Parathyroid adenoma (tissue), 2 donors: ENCODE results near the gene GSTA5.
"Not testable (repeated sequence)": the region's sequence is repeated elsewhere in the genome, so short reads cannot be mapped to it uniquely, and the experiment has no call there.

Source experiments
- H2AFZ ChIP-seq: fragments of 300-600 bp; sonication (generic); one replicate; pipeline ENCODE4 v1.7.0; 2017; ENCODE audit warnings: antibody characterized with exemption, mild to moderate bottlenecking
- H3K27ac ChIP-seq: fragments of 300-600 bp; sonication (generic); one replicate; pipeline ENCODE4 v1.7.0; 2017
- H3K27me3 ChIP-seq: fragments of 300-600 bp; sonication (generic); one replicate; pipeline ENCODE4 v1.7.0; 2017; ENCODE audit warnings: low read length; ENCODE audit not compliant: control insufficient read depth, insufficient read depth
- H3K36me3 ChIP-seq: fragments of 300-600 bp; sonication (generic); one replicate; pipeline ENCODE4 v1.7.0; 2017; ENCODE audit warnings: low read length; ENCODE audit not compliant: control insufficient read depth, insufficient read depth
- H3K4me1 ChIP-seq: fragments of 300-600 bp; sonication (generic); one replicate; pipeline ENCODE4 v1.7.0; 2017; ENCODE audit warnings: control low read depth
- H3K4me2 ChIP-seq: fragments of 300-600 bp; sonication (generic); one replicate; pipeline ENCODE4 v1.7.0; 2017; ENCODE audit warnings: low read length
- H3K4me3 ChIP-seq: fragments of 300-600 bp; sonication (generic); one replicate; pipeline ENCODE4 v1.7.0; 2017; ENCODE audit warnings: low read depth, low read length
- H3K79me2 ChIP-seq: fragments of 300-600 bp; sonication (generic); one replicate; pipeline ENCODE4 v1.7.0; 2017; ENCODE audit warnings: control low read depth
- H3K9ac ChIP-seq: fragments of 300-600 bp; sonication (generic); one replicate; pipeline ENCODE4 v1.7.0; 2017; ENCODE audit warnings: mild to moderate bottlenecking
- H3K9me3 ChIP-seq: fragments of 300-600 bp; sonication (generic); one replicate; pipeline ENCODE4 v1.7.0; 2017; ENCODE audit warnings: low read length; ENCODE audit not compliant: control insufficient read depth
- TF ChIP-seq, protein P1 (sequence below): fragments of 300-600 bp; sonication (generic); IDR thresholded peaks from one replicate; pipeline ENCODE4 v1.7.0; 2017; ENCODE audit warnings: antibody characterized with exemption, mild to moderate bottlenecking
- donor health status: primary hyperparathyroidism.

The GSTA5 gene

DNA sequence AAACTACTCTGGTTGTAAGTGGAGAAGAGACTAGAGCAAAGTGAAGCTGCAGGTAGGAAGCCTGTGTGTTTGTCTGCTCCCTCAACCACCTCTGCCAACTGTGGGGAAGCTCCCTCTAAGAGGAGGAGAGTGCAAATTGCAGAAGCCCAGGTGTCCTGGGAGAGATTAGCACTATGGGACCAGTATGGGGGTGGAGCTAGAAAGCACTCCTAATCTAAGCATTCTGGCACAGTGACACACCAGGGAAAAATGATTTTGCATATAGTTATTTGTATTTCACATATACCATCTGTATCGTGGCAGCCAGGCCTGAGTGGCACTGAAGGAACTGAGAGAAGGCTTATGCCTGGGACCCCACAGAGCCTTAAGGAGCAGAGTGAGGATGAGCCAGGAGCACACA lies 49.8 kb downstream of the GSTA5 start:
- Histone ChIP-seq H3K9me3 (no peaks in the 10 kb centered on the region), H3K4me3 (no peak overlapping the region), H3K79me2 (no peaks in the 10 kb centered on the region), H2AFZ (no peak overlapping the region), H3K4me2 (no peak overlapping the region), H3K9ac (no peak overlapping the region), H3K4me1 (no peaks in the 10 kb centered on the region), H3K27ac (no peak overlapping the region), H3K36me3 (no peaks in the 10 kb centered on the region), H3K27me3 (no peaks in the 10 kb centered on the region)
- TF ChIP-seq, protein P1, sequence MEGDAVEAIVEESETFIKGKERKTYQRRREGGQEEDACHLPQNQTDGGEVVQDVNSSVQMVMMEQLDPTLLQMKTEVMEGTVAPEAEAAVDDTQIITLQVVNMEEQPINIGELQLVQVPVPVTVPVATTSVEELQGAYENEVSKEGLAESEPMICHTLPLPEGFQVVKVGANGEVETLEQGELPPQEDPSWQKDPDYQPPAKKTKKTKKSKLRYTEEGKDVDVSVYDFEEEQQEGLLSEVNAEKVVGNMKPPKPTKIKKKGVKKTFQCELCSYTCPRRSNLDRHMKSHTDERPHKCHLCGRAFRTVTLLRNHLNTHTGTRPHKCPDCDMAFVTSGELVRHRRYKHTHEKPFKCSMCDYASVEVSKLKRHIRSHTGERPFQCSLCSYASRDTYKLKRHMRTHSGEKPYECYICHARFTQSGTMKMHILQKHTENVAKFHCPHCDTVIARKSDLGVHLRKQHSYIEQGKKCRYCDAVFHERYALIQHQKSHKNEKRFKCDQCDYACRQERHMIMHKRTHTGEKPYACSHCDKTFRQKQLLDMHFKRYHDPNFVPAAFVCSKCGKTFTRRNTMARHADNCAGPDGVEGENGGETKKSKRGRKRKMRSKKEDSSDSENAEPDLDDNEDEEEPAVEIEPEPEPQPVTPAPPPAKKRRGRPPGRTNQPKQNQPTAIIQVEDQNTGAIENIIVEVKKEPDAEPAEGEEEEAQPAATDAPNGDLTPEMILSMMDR = no peak

DNA sequence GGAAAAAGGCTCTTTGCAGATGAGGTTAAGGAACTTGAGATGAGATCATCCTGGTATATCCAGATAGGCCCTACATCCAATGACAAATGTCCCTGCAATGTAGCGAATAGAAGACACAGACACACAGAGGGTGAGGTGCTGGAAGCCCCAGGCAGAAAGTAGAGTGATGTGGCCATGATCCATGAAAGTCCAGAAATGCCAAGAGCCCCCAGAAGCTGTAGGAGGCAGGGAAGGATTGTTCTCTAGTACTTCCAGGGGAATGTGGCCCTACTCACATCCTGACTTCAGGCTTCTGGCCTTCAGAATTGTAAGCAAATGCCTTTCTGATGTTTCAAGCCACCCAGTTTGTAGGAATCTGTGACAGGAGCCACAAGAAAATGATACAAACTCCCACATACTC lies 51.0 kb downstream of the GSTA5 start:
- H3K4me1 ChIP-seq, H3K79me2 ChIP-seq, H3K36me3 ChIP-seq, H2AFZ ChIP-seq, H3K9ac ChIP-seq, H3K4me2 ChIP-seq, H3K9me3 ChIP-seq, H3K4me3 ChIP-seq, H3K27ac ChIP-seq, H3K27me3 ChIP-seq: not testable (repeated sequence)

DNA sequence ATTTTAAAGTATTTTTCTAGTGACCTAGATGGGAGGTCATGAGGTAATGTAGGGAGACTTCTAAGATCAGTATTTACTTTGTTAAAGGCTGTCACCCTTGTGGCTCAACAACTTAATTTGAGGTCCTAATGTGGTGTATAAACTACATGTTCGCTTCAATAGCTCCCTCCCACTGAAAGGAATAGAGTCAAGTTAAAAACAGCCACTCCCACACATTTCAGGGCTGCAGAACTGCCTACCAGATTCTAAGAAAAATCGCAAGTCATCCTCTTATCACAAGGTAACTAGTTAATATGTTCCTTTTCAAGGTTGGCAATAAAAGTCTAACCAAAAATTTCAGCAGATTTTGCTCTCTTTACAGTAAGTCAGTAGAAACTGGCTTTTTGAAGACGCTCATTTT lies 52.1 kb downstream of the GSTA5 start:
- no peak overlapping the region for H3K4me3 ChIP-seq
- H3K4me2 ChIP-seq = no peak overlapping the region
- H3K9me3 ChIP-seq = no peaks in the 10 kb centered on the region
- no peaks in the 10 kb centered on the region for H3K4me1 ChIP-seq
- no peak overlapping the region for H3K9ac ChIP-seq
- no peaks in the 10 kb centered on the region for H3K27me3 ChIP-seq
- TF ChIP-seq, protein P1 = no peak
- H2AFZ ChIP-seq = no peak overlapping the region
- H3K36me3 ChIP-seq = no peaks in the 10 kb centered on the region
- no peak overlapping the region for H3K27ac ChIP-seq
- H3K79me2 ChIP-seq = no peaks in the 10 kb centered on the region

DNA sequence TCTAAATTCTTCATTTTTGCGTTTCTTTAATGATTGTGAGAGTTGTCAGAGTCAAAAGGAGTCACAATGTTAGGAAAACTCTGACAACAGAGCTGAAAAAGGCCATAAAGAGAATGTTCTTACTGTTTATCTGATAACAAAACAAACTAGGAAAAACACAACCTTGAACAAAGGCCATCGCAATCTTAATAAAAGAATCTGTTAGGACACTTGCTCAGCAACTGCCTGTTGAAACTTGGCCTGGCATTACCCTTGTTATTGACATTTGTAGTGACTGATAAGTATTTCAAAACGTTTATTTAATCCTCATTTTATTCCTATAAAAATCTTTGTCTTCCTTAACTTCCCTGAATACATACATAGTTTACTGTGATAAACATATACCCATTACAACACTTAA lies 52.7 kb downstream of the GSTA5 start:
- H2AFZ ChIP-seq = no peak overlapping the region
- H3K27me3 ChIP-seq = no peaks in the 10 kb centered on the region
- no peak overlapping the region for H3K4me3 ChIP-seq
- H3K79me2 ChIP-seq = no peaks in the 10 kb centered on the region
- H3K27ac ChIP-seq = no peak overlapping the region
- H3K9me3 ChIP-seq = no peaks in the 10 kb centered on the region
- TF ChIP-seq, protein P1 = no peak
- no peak overlapping the region for H3K9ac ChIP-seq
- H3K4me1 ChIP-seq = no peaks in the 10 kb centered on the region
- no peaks in the 10 kb centered on the region for H3K36me3 ChIP-seq
- no peak overlapping the region for H3K4me2 ChIP-seq

DNA sequence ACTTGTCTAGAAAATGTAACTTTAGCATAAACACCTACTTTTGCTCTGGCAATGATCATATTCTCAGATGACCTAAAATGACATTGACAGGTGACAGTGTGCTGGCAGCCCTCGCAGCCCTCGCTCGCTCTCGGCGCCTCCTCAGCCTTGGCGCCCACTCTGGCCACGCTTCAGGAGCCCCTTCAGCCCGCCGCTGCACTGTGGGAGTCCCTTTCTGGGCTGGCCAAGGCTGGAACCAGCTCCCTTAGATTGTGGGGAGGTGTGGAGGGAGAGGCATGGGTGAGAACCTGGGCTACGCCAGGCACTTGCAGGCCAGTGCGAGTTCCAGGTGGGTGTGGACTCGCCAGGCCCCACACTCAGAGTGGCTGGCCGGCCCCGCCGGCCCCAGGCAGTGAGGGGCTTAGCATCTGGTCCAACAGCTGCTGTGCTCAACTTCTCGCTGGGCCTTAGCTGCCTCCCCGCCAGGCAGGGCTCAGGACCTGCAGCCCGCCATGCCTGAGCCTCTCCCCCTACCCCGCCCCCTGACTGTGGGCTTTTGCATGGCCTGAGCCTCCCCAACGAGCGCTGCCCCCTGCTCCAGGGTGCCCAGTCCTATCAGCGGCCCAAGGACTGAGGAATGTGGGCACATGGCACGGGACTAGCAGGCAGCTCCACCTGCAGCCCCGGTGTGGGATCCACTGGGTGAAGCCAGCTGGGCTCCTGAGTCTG lies 54.2 kb downstream of the GSTA5 start:
- TF ChIP-seq, protein P1 = no peak
- Histone ChIP-seq H3K27ac (no peak overlapping the region), H2AFZ (no peak overlapping the region), H3K36me3 (no peaks in the 10 kb centered on the region), H3K27me3 (no peaks in the 10 kb centered on the region), H3K9me3 (no peaks in the 10 kb centered on the region), H3K4me1 (no peaks in the 10 kb centered on the region), H3K4me3 (no peak overlapping the region), H3K9ac (no peak overlapping the region), H3K79me2 (no peaks in the 10 kb centered on the region), H3K4me2 (no peak overlapping the region)

DNA sequence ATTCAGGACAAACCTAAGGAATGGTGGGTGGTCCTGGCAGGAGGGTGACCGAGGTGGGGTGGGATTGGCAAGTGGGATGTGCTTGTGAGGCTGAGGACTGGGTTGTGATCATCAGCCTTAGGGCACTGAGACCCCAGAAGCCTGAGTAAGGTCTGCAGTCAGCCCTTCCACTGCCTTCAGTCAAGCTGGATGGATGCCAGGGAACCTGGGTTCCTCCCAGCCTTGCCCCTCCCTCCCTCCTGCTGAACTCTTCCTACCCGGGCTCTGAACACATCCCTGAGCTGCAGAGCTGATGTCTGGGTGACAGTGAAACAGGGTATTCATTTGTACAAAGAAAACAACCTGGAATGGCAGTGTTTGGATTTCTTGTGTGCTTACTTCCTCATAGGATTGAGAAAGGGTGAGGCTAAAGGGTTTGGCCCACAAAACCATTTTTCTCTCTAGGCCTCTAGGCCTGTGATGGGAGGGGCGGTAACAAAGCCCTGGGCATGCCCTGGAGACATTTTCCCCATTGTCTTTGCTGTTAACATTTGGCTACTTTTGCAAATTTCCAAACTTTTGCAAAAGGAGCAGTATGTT lies 57.8 kb downstream of the GSTA5 start:
- not testable (repeated sequence) for H3K4me2 ChIP-seq, H3K9me3 ChIP-seq, H3K9ac ChIP-seq, H3K4me1 ChIP-seq, H3K27me3 ChIP-seq, H3K4me3 ChIP-seq, H3K27ac ChIP-seq, H2AFZ ChIP-seq, H3K79me2 ChIP-seq, H3K36me3 ChIP-seq

DNA sequence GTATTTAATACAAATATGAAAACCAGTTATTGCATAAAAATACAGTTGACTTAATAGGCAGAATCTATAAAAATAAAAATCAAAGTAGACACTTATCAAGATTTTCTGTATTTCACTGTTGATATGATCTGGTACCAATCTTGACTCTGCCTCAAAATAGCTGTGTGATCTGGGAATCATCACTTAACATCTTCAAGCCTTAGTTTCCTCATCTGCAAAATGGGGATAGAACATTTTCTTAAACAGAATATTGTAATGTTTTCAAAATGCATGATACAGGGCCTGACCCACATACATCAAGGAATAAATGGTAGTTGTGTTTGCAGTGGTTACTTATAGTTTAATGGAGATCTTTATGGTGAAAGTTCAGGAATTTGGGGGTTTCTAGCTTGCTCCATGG lies 58.4 kb downstream of the GSTA5 start:
- not testable (repeated sequence) for H3K27ac ChIP-seq, H2AFZ ChIP-seq, H3K9me3 ChIP-seq, H3K4me2 ChIP-seq, H3K27me3 ChIP-seq, H3K79me2 ChIP-seq, H3K36me3 ChIP-seq, H3K4me3 ChIP-seq, H3K9ac ChIP-seq, H3K4me1 ChIP-seq
